Dendritic cell treated with granulocyte-macrophage colony-stimulating factor and Interleukin-4, amounts not matched to agents 40 ng/mL and 50 ng/mL, for 4 days (primary cell): ENCODE measurements around the gene RIN2.

Source experiments
- H3K27ac Mint-ChIP-seq: one replicate; pipeline ENCODE4 v1.8.0; 2022; ENCODE audit warnings: mild to moderate bottlenecking, mixed read lengths
- H3K27me3 Mint-ChIP-seq: one replicate; pipeline ENCODE4 v1.8.0; 2022; ENCODE audit warnings: mild to moderate bottlenecking, mixed read lengths
- H3K36me3 Mint-ChIP-seq: one replicate; pipeline ENCODE4 v1.8.0; 2022; ENCODE audit warnings: low read depth, mixed read lengths
- H3K4me1 Mint-ChIP-seq: one replicate; pipeline ENCODE4 v1.8.0; 2022; ENCODE audit warnings: low read depth, mixed read lengths
- H3K4me3 Mint-ChIP-seq: one replicate; pipeline ENCODE4 v1.8.0; 2022; ENCODE audit warnings: mild to moderate bottlenecking, moderate library complexity, mixed read lengths
- H3K9me3 Mint-ChIP-seq: one replicate; pipeline ENCODE4 v1.8.0; 2022; ENCODE audit warnings: mixed read lengths
- intact Hi-C: fragments of 100-400 bp; cut with micrococcal nuclease; formaldehyde crosslinking; loops from one replicate; pipeline ENCODE4 v1.15.0; 2022

RIN2 gene, protein sequence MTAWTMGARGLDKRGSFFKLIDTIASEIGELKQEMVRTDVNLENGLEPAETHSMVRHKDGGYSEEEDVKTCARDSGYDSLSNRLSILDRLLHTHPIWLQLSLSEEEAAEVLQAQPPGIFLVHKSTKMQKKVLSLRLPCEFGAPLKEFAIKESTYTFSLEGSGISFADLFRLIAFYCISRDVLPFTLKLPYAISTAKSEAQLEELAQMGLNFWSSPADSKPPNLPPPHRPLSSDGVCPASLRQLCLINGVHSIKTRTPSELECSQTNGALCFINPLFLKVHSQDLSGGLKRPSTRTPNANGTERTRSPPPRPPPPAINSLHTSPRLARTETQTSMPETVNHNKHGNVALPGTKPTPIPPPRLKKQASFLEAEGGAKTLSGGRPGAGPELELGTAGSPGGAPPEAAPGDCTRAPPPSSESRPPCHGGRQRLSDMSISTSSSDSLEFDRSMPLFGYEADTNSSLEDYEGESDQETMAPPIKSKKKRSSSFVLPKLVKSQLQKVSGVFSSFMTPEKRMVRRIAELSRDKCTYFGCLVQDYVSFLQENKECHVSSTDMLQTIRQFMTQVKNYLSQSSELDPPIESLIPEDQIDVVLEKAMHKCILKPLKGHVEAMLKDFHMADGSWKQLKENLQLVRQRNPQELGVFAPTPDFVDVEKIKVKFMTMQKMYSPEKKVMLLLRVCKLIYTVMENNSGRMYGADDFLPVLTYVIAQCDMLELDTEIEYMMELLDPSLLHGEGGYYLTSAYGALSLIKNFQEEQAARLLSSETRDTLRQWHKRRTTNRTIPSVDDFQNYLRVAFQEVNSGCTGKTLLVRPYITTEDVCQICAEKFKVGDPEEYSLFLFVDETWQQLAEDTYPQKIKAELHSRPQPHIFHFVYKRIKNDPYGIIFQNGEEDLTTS

DNA sequence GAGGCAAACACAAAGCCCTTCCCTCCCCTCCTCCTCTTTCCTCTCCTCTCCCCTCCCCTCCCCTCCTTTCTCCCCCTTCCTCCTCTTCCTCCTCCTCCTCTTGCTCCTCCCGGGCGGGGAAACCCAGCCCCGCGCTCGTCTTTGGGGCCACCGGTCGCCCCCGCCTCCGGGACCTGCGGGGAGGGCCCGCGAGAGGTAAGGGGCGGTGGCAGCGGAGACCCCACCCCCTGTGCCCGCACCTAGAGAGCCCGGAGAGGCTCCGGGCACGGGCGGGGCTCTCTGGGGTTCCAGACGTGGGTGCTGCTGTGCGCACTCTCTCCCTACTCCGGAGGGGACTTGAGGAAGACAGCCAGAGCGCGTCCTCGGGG, at the start of gene RIN2:
RIN2 (plus strand) TSS at position 126 of the 368 bp plus-strand sequence. CDS start 131,344 bp downstream, outside the sequence.
- H3K4me3 Mint-ChIP-seq = peak within 1 kb of the TSS; percentile 99
- H3K9me3 Mint-ChIP-seq = no peaks in the 10 kb centered on the region
- peaks cover 48% of the 10 kb centered on the region for H3K36me3 Mint-ChIP-seq
- peaks cover 65% of the 10 kb centered on the region for H3K4me1 Mint-ChIP-seq
- intact Hi-C loops = loop anchor here (2.0 to 5.0 kb wide), 2 partner anchors 51 to 65 kb away; no protein-coding TSS in a partner anchor
- H3K27me3 Mint-ChIP-seq = peaks cover 5% of the 10 kb centered on the region
- peak within 1 kb of the TSS; percentile 100 for H3K27ac Mint-ChIP-seq

DNA sequence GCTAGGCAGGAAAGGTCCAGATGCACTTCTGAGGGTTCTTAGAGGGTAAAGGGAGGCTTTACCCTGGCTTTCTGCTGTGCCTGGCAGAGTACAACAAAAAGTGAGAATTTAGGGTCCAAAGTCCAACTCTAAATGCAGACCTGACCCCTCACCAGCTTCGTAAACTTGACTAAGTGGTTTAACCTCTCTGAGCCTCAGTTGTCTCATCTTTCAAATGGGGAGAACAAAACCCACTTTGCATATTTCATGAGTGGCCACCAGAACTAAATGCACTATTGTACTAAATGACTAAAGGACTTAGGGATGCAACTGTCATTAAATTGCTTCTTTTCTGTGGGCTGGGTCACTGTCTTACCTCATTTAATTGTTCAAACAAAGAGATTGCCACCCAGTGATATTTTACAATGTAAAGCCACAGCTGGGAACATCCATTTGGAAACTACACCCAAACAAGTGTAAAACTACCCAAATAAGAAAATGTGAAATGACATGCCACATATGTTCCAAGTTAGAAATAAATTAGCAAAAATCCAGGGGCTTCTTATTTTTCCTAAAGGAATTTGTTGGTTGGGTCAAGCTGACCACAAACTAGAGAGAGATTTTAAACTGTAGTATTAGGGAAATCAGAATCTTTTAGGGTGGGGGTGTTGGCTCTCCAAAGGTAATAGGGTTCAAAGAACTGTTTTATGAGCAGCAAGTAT, 48.3 kb upstream of the RIN2 start:
- Mint-ChIP-seq H3K4me3 (no peak overlapping the region), H3K9me3 (no peaks in the 10 kb centered on the region), H3K27ac (no peak overlapping the region), H3K27me3 (no peaks in the 10 kb centered on the region), H3K4me1 (no peaks in the 10 kb centered on the region), H3K36me3 (no peaks in the 10 kb centered on the region)
- intact Hi-C loops = loop anchor here (5.0 kb wide), 1 partner anchor 48 kb away; the partner anchor contains the start of gene RIN2

DNA sequence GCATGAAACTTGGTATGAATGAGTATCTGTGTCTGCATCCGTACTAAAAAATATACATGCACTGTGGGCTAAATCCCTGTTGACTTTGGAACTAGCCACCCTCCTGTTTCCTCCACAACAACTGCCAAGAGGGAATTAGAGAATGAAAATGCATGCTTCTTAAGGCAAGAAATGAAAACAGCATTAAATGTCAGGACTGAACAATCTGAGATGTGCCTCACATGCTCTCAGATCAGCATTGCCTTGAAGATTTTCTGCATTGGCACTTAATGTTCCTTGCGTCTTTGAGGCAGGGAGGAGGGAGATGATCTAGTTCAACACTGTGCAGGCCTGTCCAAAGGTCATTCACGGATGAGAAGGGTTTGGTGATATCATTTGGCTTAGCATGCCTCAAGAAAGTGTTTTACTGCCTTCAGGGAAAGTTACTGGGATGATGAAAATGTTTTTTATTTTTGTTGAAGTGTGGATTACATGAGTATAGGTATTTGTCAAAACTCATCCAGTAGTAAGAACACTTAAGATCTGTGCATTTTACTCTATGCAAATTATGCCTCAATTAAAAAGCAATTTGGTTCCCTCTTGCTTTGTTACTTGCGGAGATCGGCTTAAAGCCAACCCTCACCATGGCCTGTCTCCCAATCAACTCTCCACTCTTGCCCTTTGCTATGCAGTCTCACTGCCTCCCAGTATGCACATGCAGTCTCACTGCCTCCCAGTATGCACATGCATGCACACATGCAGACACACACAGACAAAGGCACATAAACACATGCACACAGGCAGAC, 47.5 kb upstream of the RIN2 start:
- intact Hi-C loops = no loop called here
- Mint-ChIP-seq H3K36me3 (no peaks in the 10 kb centered on the region), H3K27me3 (no peaks in the 10 kb centered on the region), H3K27ac (no peak overlapping the region), H3K9me3 (no peaks in the 10 kb centered on the region), H3K4me3 (no peak overlapping the region), H3K4me1 (no peaks in the 10 kb centered on the region)

DNA sequence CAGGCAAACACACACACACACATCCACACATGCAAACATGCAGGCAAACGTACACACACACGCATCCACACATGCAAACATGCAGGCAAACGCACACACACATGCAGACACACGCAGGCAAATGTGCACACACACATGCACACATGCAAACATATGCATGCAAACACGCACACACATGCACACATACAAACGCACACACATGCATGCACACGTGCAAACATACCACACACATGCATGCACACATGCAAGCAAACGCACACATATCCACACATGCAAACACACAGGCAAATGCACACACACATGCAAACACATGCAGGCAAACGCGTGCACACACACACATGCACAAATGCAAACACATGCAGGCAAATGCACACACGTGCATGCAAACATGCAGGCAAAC, 46.9 kb upstream of the RIN2 start:
- Mint-ChIP-seq H3K4me1 (no peaks in the 10 kb centered on the region), H3K27ac (no peak overlapping the region), H3K9me3 (no peaks in the 10 kb centered on the region), H3K36me3 (no peaks in the 10 kb centered on the region), H3K27me3 (no peaks in the 10 kb centered on the region), H3K4me3 (no peak overlapping the region)
- intact Hi-C loops = no loop called here

DNA sequence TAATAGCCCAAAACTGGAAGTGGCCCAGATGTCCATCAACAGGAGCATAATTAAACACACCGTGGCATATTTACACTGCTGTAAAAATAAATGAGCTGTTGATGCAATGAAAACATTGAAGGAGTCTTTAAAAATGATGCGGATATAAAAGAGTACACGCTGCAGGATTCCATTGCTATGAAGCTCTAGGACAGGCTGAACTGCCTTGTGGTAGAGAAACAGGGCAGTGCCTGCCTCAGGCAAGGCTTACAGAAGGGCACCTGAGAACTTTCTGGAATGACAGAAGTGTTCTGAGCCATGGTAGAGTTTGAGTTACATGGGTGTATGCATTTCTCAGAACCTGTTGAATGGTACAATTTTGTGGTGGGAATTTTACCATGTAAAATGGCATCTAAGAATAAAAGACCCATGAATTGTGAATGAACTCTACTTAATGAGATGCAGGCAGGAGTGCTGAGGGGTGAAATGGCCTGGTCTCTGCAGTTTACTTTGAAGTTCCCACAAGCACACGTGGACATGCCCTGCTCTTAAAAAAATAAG, 45.3 kb upstream of the RIN2 start:
- H3K9me3 Mint-ChIP-seq = no peaks in the 10 kb centered on the region
- H3K27me3 Mint-ChIP-seq = no peaks in the 10 kb centered on the region
- H3K36me3 Mint-ChIP-seq = no peaks in the 10 kb centered on the region
- H3K27ac Mint-ChIP-seq = no peak overlapping the region
- H3K4me1 Mint-ChIP-seq = peaks cover 10% of the 10 kb centered on the region
- no peak overlapping the region for H3K4me3 Mint-ChIP-seq
- intact Hi-C loops = no loop called here

DNA sequence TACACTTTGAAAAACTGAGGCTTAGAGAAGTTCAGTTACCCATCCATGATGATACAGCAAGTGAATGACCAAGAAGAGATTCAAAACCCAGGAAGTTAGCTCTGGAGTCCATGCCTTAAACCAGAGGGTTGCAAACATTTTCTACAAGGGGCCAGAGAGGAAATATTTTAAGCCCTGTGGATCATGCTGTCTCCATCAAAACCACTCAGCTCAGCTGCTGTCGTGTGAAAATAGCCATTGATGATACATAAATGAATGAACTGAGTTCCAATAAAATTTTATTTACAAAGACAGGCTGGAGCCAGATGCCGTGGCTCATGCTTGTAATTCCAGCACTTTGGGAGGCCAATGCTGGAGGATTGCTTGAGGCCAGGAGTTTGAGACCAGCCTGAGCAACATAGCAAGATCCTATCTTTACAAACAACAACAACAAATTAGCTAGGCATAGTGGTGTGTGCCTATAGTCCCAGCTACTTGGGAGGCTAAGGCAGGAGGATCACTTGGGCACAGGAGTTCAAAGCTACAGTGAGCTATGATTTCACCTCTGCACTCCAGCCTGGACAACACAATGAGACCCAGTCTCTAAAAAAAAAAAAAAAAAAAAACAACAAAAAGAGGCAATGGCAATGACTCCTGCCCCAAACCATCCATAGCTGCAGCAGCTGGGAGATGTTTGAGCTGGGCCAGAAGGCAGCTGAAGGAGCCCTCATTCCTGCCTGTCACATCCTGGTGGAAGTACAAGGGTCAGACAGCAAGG, 44.1 kb upstream of the RIN2 start:
- intact Hi-C loops = no loop called here

DNA sequence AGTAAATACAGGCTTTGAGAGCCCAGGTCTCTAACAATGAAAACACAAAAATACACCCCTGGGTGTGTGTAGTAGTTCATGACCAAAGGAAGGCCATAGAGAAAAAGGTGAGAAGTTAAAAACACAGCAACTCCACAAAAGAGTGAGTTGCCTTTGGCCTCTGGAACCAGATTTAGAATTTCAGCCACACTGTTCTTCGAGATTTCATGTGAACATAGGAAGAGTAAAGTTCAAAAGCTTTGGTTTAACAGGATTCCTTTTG, 43.5 kb upstream of the RIN2 start:
- peaks cover 16% of the 10 kb centered on the region for H3K4me1 Mint-ChIP-seq
- intact Hi-C loops = no loop called here
- peaks cover 2% of the 10 kb centered on the region for H3K27me3 Mint-ChIP-seq
- no peaks in the 10 kb centered on the region for H3K36me3 Mint-ChIP-seq
- H3K27ac Mint-ChIP-seq = no peak overlapping the region
- no peak overlapping the region for H3K4me3 Mint-ChIP-seq
- no peaks in the 10 kb centered on the region for H3K9me3 Mint-ChIP-seq

More for the DNA sequence above, 44.1 kb upstream of the RIN2 start:
- no peaks in the 10 kb centered on the region for H3K9me3 Mint-ChIP-seq
- H3K4me1 Mint-ChIP-seq = peaks cover 15% of the 10 kb centered on the region
- no peak overlapping the region for H3K27ac Mint-ChIP-seq
- H3K36me3 Mint-ChIP-seq = no peaks in the 10 kb centered on the region
- H3K27me3 Mint-ChIP-seq = no peaks in the 10 kb centered on the region
- H3K4me3 Mint-ChIP-seq = no peak overlapping the region

DNA sequence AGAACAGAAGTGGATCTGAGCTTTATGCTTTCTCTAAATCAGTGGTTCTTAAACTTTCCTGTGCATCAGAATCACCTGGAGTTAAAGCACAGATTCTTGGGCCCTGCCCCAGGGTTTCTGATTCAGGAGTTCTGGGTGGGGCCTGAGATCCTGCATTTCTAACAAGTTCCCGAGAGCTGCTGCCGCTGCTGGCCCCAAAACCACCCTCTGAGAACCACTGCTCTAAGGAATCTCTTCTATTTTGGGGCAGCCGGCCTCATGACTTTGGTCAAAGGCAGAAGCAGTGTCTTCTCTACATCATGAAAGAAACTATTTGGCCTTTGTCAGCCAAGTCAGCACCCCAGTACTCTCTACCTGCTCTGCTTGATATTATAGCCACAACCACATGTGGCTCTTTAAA, 42.1 kb upstream of the RIN2 start:
- peaks cover 4% of the 10 kb centered on the region for H3K27me3 Mint-ChIP-seq
- H3K27ac Mint-ChIP-seq = no peak overlapping the region
- H3K9me3 Mint-ChIP-seq = no peaks in the 10 kb centered on the region
- intact Hi-C loops = no loop called here
- peaks cover 23% of the 10 kb centered on the region for H3K4me1 Mint-ChIP-seq
- no peak overlapping the region for H3K4me3 Mint-ChIP-seq
- no peaks in the 10 kb centered on the region for H3K36me3 Mint-ChIP-seq

DNA sequence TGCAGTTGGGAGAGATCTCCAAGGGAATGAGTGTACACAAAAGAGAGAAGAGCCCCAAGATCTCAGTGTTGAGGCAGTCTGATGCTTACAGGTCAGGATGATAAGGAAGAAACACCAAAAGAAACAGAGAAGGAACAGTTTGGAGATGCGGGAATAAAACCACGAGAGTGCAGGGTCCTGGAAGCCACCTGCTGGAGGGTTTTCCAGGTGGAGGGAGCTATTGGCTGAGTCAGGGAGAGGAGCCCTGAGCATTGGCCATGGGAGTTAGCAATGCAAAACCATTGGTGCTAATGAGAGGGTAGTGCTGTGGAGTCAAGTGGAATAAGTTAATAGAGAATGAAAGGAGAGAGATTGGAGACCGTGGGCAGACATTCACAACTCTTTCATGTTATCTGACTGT, 39.2 kb upstream of the RIN2 start:
- peaks cover 4% of the 10 kb centered on the region for H3K27me3 Mint-ChIP-seq
- H3K4me1 Mint-ChIP-seq = peaks cover 40% of the 10 kb centered on the region
- H3K9me3 Mint-ChIP-seq = no peaks in the 10 kb centered on the region
- H3K27ac Mint-ChIP-seq = peak overlapping the region; percentile 18
- H3K4me3 Mint-ChIP-seq = no peak overlapping the region
- no peaks in the 10 kb centered on the region for H3K36me3 Mint-ChIP-seq
- intact Hi-C loops = no loop called here

DNA sequence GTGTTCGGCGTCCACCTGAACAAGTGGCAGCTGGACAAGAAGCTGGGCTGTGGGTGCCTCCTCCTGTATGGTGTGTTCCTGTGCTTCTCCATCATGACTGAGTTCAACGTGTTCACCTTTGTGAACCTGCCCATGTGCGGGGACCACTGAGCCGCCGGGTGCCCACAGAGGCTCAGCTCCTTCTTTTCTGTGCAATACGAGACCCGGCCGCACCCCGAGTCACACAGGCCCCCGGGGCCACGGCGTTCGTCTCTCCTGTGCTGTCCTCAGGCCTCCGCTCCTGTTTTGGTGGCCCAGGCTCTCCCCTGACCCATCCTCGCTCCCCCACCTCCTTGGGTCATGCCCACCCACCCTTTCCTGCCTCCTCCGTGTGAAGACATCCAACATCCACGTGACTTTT, 37.1 kb upstream of the RIN2 start:
- intact Hi-C loops = no loop called here
- H3K27ac Mint-ChIP-seq = no peak overlapping the region
- no peaks in the 10 kb centered on the region for H3K9me3 Mint-ChIP-seq
- no peaks in the 10 kb centered on the region for H3K36me3 Mint-ChIP-seq
- peaks cover 4% of the 10 kb centered on the region for H3K27me3 Mint-ChIP-seq
- H3K4me3 Mint-ChIP-seq = no peak overlapping the region
- peaks cover 49% of the 10 kb centered on the region for H3K4me1 Mint-ChIP-seq

DNA sequence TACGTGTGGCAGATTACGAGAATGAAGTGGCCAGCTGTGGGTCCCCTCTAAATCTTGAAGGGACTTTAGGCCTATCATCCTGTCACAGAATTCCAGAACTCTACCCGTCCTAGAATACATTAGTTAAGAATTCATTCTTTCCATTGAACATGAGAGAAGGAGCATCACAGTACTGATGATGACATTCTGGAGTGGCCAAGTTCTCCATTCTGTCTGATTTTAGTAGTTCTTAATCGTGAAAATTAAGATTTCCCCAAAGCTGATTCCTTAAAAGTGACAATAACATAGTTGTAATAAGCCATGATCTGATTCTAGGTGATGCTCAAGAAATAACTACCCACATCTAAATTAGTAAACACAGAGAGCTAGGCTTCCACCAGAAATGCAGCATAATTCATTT, 35.0 kb upstream of the RIN2 start:
- Mint-ChIP-seq H3K36me3 (no peaks in the 10 kb centered on the region), H3K4me1 (peaks cover 54% of the 10 kb centered on the region)

DNA sequence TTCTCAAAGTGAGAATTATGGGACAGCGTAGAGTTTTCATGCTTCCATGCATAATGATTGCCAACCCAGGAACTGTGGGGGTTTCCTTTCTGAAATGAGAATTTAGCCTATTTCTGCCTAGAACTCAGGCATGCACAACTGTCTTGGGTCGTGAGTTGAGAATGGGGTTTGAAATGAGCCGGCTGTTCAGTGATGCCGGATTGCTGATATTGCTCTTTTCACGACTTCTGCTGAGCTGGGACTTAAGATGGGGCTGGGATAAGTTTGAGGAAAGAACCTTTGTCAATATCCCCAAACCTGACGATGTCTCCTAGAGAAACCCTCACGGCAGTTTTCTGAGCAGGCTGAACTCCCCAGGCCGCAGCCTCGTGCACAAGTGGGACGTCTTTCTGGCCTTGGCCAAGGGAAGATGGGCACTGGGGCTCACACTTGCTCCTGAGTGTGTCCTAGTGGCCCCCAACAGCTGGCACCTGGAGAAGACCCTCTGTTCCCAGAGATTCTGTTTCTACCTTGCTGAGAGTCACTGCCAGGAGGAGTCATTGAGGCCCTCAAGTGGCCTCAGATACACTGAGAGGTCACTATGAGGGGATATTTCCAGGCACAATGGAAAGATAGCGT, 34.1 kb upstream of the RIN2 start:
- peaks cover 4% of the 10 kb centered on the region for H3K27me3 Mint-ChIP-seq
- H3K4me1 Mint-ChIP-seq = peaks cover 49% of the 10 kb centered on the region
- H3K9me3 Mint-ChIP-seq = no peaks in the 10 kb centered on the region
- no peaks in the 10 kb centered on the region for H3K36me3 Mint-ChIP-seq
- intact Hi-C loops = no loop called here
- no peak overlapping the region for H3K27ac Mint-ChIP-seq
- no peak overlapping the region for H3K4me3 Mint-ChIP-seq

More for the DNA sequence above, 35.0 kb upstream of the RIN2 start:
- intact Hi-C loops = no loop called here
- no peak overlapping the region for H3K27ac Mint-ChIP-seq
- no peak overlapping the region for H3K4me3 Mint-ChIP-seq
- H3K27me3 Mint-ChIP-seq = peaks cover 4% of the 10 kb centered on the region
- no peaks in the 10 kb centered on the region for H3K9me3 Mint-ChIP-seq
